Measurements from ENCODE around the gene NCOA6. TPM values are rescaled to one million over a fixed set of nuclear protein-coding genes. Genes with fewer than 3 reads are reported as not detected.

Gene NCOA6
- total RNA-seq, 1 donor from 2014 or later: 9.4 TPM

DNA sequence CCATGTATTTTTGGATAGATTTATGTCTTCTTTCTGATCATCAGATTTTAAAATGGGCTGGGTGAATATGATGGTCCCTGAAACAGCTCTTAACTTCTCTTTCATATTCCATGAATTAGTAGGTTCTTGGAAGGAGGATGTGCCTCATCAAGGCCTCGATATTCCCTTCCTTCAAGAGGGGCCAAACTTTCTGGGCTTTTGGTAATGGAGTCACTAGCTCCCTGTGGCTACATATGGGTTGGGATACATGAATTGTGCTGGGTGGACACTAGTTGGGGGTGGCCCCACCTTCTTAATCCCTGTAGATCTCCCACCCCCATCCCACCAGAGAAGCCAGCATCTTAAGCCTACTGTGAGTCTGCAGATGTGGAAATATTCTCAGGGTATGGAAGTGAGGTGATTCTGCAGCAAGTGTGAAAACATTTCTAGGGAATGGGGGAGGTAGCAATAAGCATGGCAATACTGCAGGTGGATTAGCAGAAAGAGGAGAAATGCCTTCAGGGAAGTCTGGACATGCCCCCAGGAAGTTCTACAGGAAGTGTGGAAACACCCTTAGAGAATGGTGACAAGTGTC lies 119.1 kb downstream of the NCOA6 start:
- ATAC-seq: no peak
- no peak for DNase-seq (ENCODE audit: low spot score)

DNA sequence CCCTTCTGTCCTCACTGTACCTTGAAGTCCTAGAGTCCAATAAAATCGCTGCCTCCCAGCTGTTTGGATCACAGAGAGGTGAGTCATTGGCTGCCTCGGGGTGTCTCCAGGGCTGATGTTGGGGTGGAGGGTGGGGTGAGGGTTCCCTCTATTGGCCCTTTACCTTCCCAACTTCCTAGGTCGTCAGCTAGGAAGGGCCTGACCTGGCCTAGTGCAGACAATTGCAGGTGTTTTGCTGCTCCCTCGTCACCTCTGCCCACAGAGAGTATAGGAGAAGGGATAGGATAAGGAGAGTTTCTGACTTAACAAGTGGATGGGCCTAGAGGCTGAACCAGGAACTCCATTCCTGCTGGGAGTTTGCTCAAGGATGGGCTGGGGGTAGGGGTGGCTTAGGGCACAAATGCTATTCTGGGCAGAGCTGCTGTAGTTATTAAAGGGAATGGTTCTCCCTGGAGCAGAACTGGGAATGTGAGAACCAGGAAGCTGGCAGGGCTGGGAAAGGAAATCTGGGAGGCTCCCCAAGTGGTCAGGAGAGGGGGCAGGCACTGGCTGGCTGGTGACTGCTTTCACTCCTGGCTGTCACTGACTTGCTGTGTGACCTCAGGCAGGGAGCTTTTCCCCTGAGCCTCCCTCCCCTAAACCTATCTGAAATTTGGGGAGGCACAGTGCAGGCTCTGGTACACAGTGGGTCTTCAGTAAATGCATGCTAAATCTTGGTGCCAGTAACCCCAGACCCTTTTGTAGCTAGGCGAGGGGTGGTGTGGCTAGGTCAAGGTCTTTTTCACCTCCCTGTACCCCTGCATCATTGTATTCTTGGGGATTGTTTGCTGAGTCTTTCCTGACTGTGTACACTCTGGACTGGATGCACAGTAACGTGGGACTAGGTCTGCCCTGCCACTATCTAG lies 119.8 kb downstream of the NCOA6 start:
- DNase-seq (ENCODE audit: low spot score): no peak
- ATAC-seq: no peak

DNA sequence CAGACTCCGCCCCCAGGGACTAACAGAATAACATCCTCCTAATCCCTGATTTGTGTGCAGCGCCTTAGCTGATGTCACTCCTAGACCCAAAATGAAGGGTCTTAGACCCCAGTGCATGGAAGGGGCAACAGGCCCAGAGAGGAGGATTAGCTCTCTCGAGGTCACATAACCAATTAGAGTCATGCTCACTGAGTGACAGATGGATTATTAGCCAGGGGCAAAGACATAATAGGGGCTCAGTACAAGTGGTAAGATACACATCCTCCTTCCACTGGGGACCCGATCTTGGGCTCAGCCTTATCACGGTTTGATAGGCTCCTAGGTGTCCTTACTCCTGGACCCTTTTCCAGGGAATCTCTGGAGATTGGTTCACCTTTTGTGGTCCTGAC lies 120.4 kb downstream of the NCOA6 start:
- DNase-seq (ENCODE audit: low spot score): no peak
- ATAC-seq: no peak

GRCh38 chr20:34704177-34705007 lies 121.1 kb downstream of the NCOA6 start, which contains the start of gene TP53INP2:
TSS of gene TP53INP2 (plus strand) at chr20:34704344. CDS start at chr20:34708740, 4,396 bp downstream.
- DNase-seq (ENCODE audit: low spot score) (peak; percentile 96), ATAC-seq (peak; percentile 75)

- peak; percentile 60 for DNase-seq (ENCODE audit: low spot score)
- peak; percentile 6 for ATAC-seq
Observed at GRCh38 chr20:34703424-34704176, 121.9 kb downstream of the NCOA6 start.

DNA sequence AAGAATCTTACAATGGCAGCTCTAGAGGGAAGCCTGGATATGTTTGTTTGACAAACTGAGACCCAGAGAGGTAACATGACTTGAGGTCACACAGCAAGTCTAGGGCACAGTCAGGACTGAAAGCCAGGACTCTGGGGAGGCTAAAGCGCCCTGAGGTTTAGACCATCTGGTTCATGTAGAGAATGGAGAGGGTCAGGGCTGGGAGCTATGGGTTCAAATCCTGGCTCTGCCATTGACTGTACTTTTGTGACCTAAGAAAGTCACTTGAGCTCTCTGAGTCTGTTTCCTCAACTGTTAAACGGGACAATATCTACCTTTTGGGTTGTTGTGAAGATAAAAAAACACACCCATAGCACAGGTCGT lies 122.4 kb downstream of the NCOA6 start:
- no peak for ATAC-seq
- DNase-seq (ENCODE audit: low spot score): no peak

- no peak for DNase-seq (ENCODE audit: low spot score)
- ATAC-seq: no peak
Observed at GRCh38 chr20:34701405-34702085, 123.9 kb downstream of the NCOA6 start.

GRCh38 chr20:34693414-34693813 lies 132.0 kb downstream of the NCOA6 start:
- no peak for DNase-seq (ENCODE audit: low spot score)
- peak; percentile 31 for ATAC-seq

DNA sequence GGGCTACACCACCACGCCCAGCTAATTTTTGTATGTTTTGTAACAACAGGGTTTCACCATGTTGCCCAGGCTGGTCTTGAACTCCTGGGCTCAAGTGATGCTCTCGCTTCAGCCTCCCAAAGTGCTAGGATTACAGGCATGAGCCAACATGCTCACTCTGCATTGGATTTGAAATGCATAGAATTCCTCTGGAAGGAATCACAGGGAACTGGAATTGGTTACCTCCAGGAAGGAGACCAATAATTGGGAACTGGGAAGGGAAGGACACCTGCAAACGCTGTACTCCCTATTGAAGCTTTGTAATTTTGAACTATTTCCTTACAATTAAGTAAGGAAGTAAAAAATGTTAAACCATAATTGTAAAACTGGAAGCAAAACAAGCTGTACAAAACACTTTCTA lies 133.6 kb downstream of the NCOA6 start:
- no peak for DNase-seq (ENCODE audit: low spot score)
- no peak for ATAC-seq

DNA sequence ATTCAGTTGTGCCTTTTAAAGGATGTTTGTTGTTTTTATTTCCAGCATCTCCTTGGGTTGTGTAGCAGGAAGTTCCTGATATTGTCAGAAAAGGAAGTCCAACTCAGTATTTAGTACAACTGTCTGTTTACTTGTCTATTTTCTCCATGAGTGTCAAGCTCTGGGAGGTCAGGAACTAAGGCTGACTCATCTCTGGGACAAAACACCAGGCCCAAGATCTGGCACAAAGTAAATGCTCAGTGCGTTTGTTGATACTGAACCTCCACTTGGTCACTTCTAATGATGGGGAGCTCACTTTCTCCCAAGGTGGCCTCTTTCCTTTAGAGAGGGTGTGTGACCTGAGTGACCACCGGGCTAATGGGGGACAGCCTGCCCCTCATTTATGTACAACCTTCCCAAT lies 136.0 kb downstream of the NCOA6 start:
- ATAC-seq (peak; percentile 43), DNase-seq (ENCODE audit: low spot score) (no peak)

DNA sequence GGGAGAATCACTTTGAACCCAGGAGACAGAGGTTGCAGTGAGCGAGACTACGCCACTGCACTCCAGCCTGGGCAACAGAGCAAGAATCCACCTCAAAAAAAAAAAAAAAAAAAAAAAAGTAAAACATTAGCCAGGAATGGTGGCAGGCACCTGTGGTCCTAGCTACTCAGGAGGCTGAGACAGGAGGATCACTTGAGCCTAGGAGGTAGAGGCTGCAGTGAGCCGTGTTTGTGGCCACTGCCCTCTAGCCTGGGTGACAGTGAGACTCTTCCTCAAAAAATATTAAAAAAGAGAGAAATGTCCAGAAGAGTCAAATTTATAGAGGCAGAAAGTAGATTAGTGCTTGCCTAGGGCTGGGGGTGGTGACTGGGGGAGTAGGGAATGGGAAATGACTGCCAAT lies 141.8 kb downstream of the NCOA6 start:
- ATAC-seq (no peak), DNase-seq (ENCODE audit: low spot score) (no peak)

GRCh38 chr20:34680586-34681175 lies 144.8 kb downstream of the NCOA6 start:
- no peak for DNase-seq (ENCODE audit: low spot score)
- no peak for ATAC-seq

DNA sequence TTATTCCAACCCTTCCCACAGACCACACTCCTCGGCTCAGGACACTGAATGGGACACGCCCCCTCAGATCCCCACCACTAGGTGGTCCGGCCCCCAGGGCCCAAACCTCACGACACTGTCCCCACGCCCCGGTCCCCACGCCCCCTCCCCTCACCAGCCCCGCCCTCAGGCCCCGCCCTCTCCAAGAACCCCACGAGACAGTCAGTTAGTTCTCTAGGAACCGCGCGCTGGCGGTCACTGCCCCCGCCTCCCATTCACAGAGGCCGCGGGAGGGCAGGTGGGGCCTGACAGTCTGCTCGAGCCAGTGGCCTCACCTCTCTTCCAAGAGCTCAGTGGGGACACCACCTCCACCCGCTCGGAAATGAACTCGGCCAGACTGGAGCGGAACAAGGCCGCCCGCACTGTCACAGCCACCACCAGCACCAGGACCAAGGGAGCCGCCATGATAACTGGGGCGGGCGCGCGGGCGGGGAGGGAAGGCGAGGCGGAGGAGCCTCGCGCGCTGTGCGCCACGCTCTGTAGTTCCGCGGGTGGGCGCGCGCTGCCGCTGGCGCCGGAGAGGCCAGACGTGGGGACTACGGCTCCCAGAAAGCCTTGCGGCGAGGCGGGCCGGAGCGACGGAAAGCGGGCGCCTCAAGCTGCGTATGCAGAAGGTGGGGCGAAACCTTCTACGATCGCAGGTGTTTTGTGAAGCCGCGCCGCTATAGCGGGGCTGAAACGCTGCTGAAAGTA lies 148.6 kb downstream of the NCOA6 start, which contains the start of gene PIGU:
PIGU (minus strand) TSS at position 451 of the 732 bp plus-strand sequence; CDS start at position 444, 7 bp downstream.
- ATAC-seq (peak; percentile 97), DNase-seq (ENCODE audit: low spot score) (peak; percentile 98)

DNA sequence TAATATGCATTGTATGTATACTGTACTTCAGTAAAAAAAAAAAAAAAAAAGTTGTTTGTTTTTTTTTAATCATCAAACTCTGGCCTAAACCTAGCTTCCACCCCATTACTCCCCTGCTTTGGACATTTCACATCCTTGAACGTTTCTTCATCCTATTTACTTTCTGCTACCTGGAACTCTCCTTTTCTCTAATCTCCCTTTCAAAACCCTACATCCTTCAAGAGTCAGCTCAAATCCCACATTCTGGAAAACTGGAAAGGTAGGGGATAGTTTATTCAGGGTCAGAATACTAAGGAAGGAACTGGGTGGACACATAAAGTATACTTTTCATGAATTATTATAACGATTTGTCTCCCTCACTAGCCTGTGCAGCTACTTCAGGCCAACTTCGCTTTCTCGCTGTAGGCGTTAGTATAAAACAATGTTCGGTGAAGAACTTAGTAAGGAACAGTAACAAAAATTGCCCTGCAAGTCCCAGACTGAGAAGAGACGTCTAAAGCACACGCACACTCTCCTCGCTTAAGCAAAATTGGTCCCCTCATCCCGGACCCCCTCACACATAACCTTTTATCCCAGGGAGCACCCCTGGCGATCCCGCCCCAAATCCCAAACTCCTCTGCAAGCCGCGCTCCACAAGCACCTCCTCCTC lies 149.3 kb downstream of the NCOA6 start:
- DNase-seq (ENCODE audit: low spot score) (no peak), ATAC-seq (no peak)

DNA sequence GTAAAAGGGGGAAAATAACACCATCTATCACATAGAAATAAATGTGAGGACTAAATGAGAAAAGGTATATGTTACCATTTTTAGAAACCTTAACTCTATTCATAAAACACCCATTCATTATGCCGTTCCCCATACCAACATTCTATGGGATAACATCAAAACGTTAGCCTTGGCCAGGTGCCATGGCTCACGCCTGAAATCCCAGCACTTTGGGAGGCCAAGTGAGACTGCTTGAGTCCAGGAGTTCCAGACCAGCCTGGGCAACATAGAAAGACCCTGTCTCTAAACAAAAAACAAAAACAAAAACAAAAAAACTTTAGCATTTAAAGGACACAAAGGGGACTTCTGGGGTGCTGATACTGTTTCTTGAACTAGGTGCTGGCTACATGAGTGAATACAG lies 149.9 kb downstream of the NCOA6 start:
- ATAC-seq (no peak), DNase-seq (ENCODE audit: low spot score) (no peak)

- ATAC-seq (no peak), DNase-seq (ENCODE audit: low spot score) (no peak)
Observed at GRCh38 chr20:34673412-34673811, 152.0 kb downstream of the NCOA6 start.

DNA sequence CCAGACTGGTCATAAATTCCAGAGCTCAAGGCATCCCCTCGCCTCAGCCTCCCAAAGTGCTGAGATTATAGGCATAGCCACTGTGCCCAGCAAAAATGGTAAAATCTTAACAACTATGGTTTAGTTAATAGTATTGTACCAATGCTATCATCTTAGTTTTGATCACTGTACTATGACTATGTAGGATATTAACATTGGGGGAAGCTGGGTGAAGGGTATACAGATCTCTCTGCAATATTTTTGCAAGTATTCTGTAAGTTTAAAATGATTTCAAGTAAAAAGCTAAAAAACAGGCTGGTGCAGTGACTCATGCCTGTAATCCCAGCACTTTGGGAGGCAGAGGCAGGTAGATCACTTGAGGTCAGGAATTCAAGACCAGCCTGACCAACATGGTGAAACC lies 156.4 kb downstream of the NCOA6 start:
- ATAC-seq: no peak

More for the DNA sequence above, 156.4 kb downstream of the NCOA6 start:
- no peak for DNase-seq (ENCODE audit: low spot score)

All from left lobe of liver (tissue), 2 donors.